H1 (cell line): Measurements from ENCODE around the gene FLT4. TPM values are rescaled to one million over a fixed set of nuclear protein-coding genes. Genes with fewer than 3 reads are reported as not detected.

Experiments used
- EP300 ChIP-seq, 2 experiments: IDR thresholded peaks; 1 replicate in 1 of 2; 2 replicates in 1 of 2; pipeline ENCODE4 v1.6.1; 2011 to 2012; ENCODE audit warnings: low read depth in 2 of 2, low read length in 2 of 2, mild to moderate bottlenecking in 2 of 2, borderline replicate concordance in 1 of 2, inconsistent platforms in 1 of 2, moderate library complexity in 1 of 2
- polyA plus RNA-seq, 7 experiments: library from polyadenylated mRNA; depleted of rRNA in 3 of 7; stranded (reverse) in 5 of 7; unstranded in 2 of 7; fragments of >200 nt in 5 of 7; fragments of 200-250 nt in 2 of 7; gene quantifications; 1 replicate in 5 of 7; 2 replicates in 1 of 7; 4 replicates in 1 of 7; pipeline versions ENCODE4 v1.2.1 to v1.2.3, GENCODE V29; 2011 to 2013; ENCODE audit warnings: missing spikeins in 2 of 7, mixed read lengths in 2 of 7
- total RNA-seq: library from RNA; stranded (reverse); fragmentation: NEBNext Ultra II Directional; extraction: Animal tissue kit (Norgen Biotek cat#: 25700); gene quantifications from 2 replicates; pipeline ENCODE4 v1.2.1, GENCODE V29; 2021

Gene FLT4
- total and polyA plus RNA-seq, 2 of the 8 experiments (the other 6 are each of a cell fraction or from before 2014, with no cell fraction given) = 6.5 to 7.7 TPM

DNA sequence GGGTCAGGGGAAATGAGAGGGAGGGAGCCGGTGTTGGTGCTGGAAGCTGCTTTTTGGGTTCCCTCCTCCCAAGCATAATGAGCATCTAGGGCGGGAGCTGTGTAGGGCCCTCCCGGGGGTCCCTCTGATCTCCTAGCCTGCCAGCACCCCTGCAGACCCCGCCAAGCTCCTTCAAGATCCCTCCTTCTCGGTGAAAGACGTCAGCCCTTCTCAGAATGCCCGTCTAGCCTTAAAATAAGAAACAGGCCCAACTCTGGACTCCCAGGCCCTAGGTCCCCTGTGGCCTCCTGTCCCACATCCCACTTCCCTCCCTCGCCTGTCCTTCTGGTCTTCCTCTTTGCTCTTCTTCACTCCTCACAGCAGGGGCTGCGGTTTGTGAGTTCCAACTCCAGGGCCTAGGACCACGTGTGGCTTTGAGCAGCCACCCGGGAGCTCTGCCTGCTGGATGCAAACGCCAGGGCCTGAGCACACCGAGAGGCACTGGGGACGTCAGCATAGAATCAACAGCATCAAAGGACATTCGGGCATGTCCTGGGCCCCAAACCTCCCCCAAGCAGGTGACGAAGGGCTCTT, 49.3 kb downstream of the FLT4 start (continued):
- no peak for TF ChIP-seq EP300 (IDR thresholded peaks at IDR 0.05; ENCODE audit: borderline replicate concordance in 1 of 2, low read depth in 2 of 2, low read length in 2 of 2)
